ENCODE results near the gene GRK5. TPM values are rescaled to one million over a fixed set of nuclear protein-coding genes. Genes with fewer than 3 reads are reported as not detected.
"Not testable (repeated sequence)": the region's sequence is repeated elsewhere in the genome, so short reads cannot be mapped to it uniquely, and the experiment has no call there.

Gene GRK5
- total RNA-seq, 1 experiment from 2014 or later: 4.8 TPM

GRCh38 chr10:119431034-119431772, 223.8 kb downstream of the GRK5 start:
- in situ Hi-C loops (cut with HindIII; ENCODE audit: low pct_unique_long_range_greater_than_20kb, low sequenced_read_pairs): no loop called here
- DNase-seq (ENCODE audit: low read depth, low spot score): no peak

- in situ Hi-C loops (cut with HindIII; ENCODE audit: low pct_unique_long_range_greater_than_20kb, low sequenced_read_pairs): no loop called here
- no peak for DNase-seq (ENCODE audit: low read depth, low spot score)
These were observed 224.4 kb downstream of the GRK5 start for GRCh38 chr10:119431773-119432135.

GRCh38 chr10:119434942-119435341, 227.6 kb downstream of the GRK5 start:
- in situ Hi-C loops (cut with HindIII; ENCODE audit: low pct_unique_long_range_greater_than_20kb, low sequenced_read_pairs): not testable (repeated sequence)

GRCh38 chr10:119438717-119439116, 231.3 kb downstream of the GRK5 start:
- in situ Hi-C loops (cut with HindIII; ENCODE audit: low pct_unique_long_range_greater_than_20kb, low sequenced_read_pairs): no loop called here

More at GRCh38 chr10:119434942-119435341, 227.6 kb downstream of the GRK5 start:
- DNase-seq (ENCODE audit: low read depth, low spot score): not testable (repeated sequence)

GRCh38 chr10:119439922-119440321, 232.6 kb downstream of the GRK5 start:
- in situ Hi-C loops (cut with HindIII; ENCODE audit: low pct_unique_long_range_greater_than_20kb, low sequenced_read_pairs): no loop called here
- DNase-seq (ENCODE audit: low read depth, low spot score): no peak

More at GRCh38 chr10:119438717-119439116, 231.3 kb downstream of the GRK5 start:
- no peak for DNase-seq (ENCODE audit: low read depth, low spot score)

- DNase-seq (ENCODE audit: low read depth, low spot score): no peak
- in situ Hi-C loops (cut with HindIII; ENCODE audit: low pct_unique_long_range_greater_than_20kb, low sequenced_read_pairs): no loop called here
These were observed 233.9 kb downstream of the GRK5 start for GRCh38 chr10:119441151-119441821.

- in situ Hi-C loops (cut with HindIII; ENCODE audit: low pct_unique_long_range_greater_than_20kb, low sequenced_read_pairs): no loop called here
- DNase-seq (ENCODE audit: low read depth, low spot score): no peak
These were observed 234.8 kb downstream of the GRK5 start for GRCh38 chr10:119441921-119442757.

- in situ Hi-C loops (cut with HindIII; ENCODE audit: low pct_unique_long_range_greater_than_20kb, low sequenced_read_pairs): no loop called here
These were observed 235.3 kb downstream of the GRK5 start for GRCh38 chr10:119442758-119443060.

GRCh38 chr10:119443441-119443840, 236.1 kb downstream of the GRK5 start:
- in situ Hi-C loops (cut with HindIII; ENCODE audit: low pct_unique_long_range_greater_than_20kb, low sequenced_read_pairs): no loop called here
- no peak for DNase-seq (ENCODE audit: low read depth, low spot score)

More at GRCh38 chr10:119442758-119443060, 235.3 kb downstream of the GRK5 start:
- DNase-seq (ENCODE audit: low read depth, low spot score): no peak

- in situ Hi-C loops (cut with HindIII; ENCODE audit: low pct_unique_long_range_greater_than_20kb, low sequenced_read_pairs): no loop called here
- DNase-seq (ENCODE audit: low read depth, low spot score): no peak
These were observed 236.7 kb downstream of the GRK5 start for GRCh38 chr10:119443970-119444660.

- no peak for DNase-seq (ENCODE audit: low read depth, low spot score)
- in situ Hi-C loops (cut with HindIII; ENCODE audit: low pct_unique_long_range_greater_than_20kb, low sequenced_read_pairs): no loop called here
These were observed 237.5 kb downstream of the GRK5 start for GRCh38 chr10:119444866-119445265.

- DNase-seq (ENCODE audit: low read depth, low spot score): peak; percentile 80
- in situ Hi-C loops (cut with HindIII; ENCODE audit: low pct_unique_long_range_greater_than_20kb, low sequenced_read_pairs): no loop called here
These were observed 238.1 kb downstream of the GRK5 start for GRCh38 chr10:119445311-119445934.

- in situ Hi-C loops (cut with HindIII; ENCODE audit: low pct_unique_long_range_greater_than_20kb, low sequenced_read_pairs): no loop called here
- DNase-seq (ENCODE audit: low read depth, low spot score): no peak
These were observed 238.6 kb downstream of the GRK5 start for GRCh38 chr10:119445935-119446317.

GRCh38 chr10:119446441-119447277, 239.3 kb downstream of the GRK5 start:
- no peak for DNase-seq (ENCODE audit: low read depth, low spot score)
- in situ Hi-C loops (cut with HindIII; ENCODE audit: low pct_unique_long_range_greater_than_20kb, low sequenced_read_pairs): no loop called here

GRCh38 chr10:119447421-119447820, 240.1 kb downstream of the GRK5 start:
- DNase-seq (ENCODE audit: low read depth, low spot score): no peak
- in situ Hi-C loops (cut with HindIII; ENCODE audit: low pct_unique_long_range_greater_than_20kb, low sequenced_read_pairs): no loop called here

GRCh38 chr10:119447823-119448546, 240.6 kb downstream of the GRK5 start:
- in situ Hi-C loops (cut with HindIII; ENCODE audit: low pct_unique_long_range_greater_than_20kb, low sequenced_read_pairs): no loop called here
- DNase-seq (ENCODE audit: low read depth, low spot score): no peak

All from SK-MEL-5 (cell line).